ENCODE data around the gene LAS1L.
"Not testable (repeated sequence)": the region's sequence is repeated elsewhere in the genome, so short reads cannot be mapped to it uniquely, and the experiment has no call there.

LAS1L gene

GRCh38 chrX:65480960-65481359, 53.6 kb downstream of the LAS1L start:
- no peak overlapping the region for H3K9ac ChIP-seq (ENCODE audit: low read length)
- no peak overlapping the region for H2AFZ ChIP-seq (ENCODE audit: low read length)
- no peak overlapping the region for H3K4me3 ChIP-seq (ENCODE audit: low read length)
- H3K27me3 ChIP-seq (replicated peaks; ENCODE audit: insufficient read depth, low read length), result no peaks in the 10 kb centered on the region
- H3K9me3 ChIP-seq (replicated peaks; ENCODE audit: insufficient read depth, low read length), result no peaks in the 10 kb centered on the region
- no peak for DNase-seq
- no peaks in the 10 kb centered on the region for H3K79me2 ChIP-seq (ENCODE audit: low read length)
- H3K9me2 ChIP-seq (replicated peaks; ENCODE audit: insufficient read depth, low read length), result no peaks in the 10 kb centered on the region
- TF ChIP-seq EZH2phosphoT487 (IDR thresholded peaks at IDR 0.05; ENCODE audit: low read length), result no peak
- TF ChIP-seq CTCF (IDR thresholded peaks at IDR 0.05; ENCODE audit: low read length), result no peak
- TF ChIP-seq EZH2 (optimal IDR thresholded peaks at IDR 0.05; ENCODE audit: low read depth, low read length), result no peak
- no peak overlapping the region for H3K4me2 ChIP-seq (ENCODE audit: low read depth, low read length)
- no peaks in the 10 kb centered on the region for H3K36me3 ChIP-seq (replicated peaks; ENCODE audit: insufficient read depth, low read length)
- H4K20me1 ChIP-seq (ENCODE audit: insufficient read depth, low read length), result no peaks in the 10 kb centered on the region
- 0 out of 2 replicates have a peak, but pooled peaks cover 4% of the 10 kb centered on the region for H3K4me1 ChIP-seq (ENCODE audit: low read length)
- H3F3A ChIP-seq (ENCODE audit: insufficient read depth, low read length), result no peaks in the 10 kb centered on the region
- H3K27ac ChIP-seq (ENCODE audit: low read length), result no peak overlapping the region

- H4K20me1 ChIP-seq (ENCODE audit: insufficient read depth, low read length); H3K4me2 ChIP-seq (ENCODE audit: low read depth, low read length); H3K79me2 ChIP-seq (ENCODE audit: low read length); H3K27me3 ChIP-seq (replicated peaks; ENCODE audit: insufficient read depth, low read length); H3K4me1 ChIP-seq (ENCODE audit: low read length); H2AFZ ChIP-seq (ENCODE audit: low read length); H3K9me2 ChIP-seq (replicated peaks; ENCODE audit: insufficient read depth, low read length); H3K36me3 ChIP-seq (replicated peaks; ENCODE audit: insufficient read depth, low read length); H3K9me3 ChIP-seq (replicated peaks; ENCODE audit: insufficient read depth, low read length); H3K27ac ChIP-seq (ENCODE audit: low read length); H3K4me3 ChIP-seq (ENCODE audit: low read length); DNase-seq; H3F3A ChIP-seq (ENCODE audit: insufficient read depth, low read length); H3K9ac ChIP-seq (ENCODE audit: low read length): not testable (repeated sequence)
These were observed 55.5 kb downstream of the LAS1L start for GRCh38 chrX:65479102-65479501.

GRCh38 chrX:65476564-65476963, 58.0 kb downstream of the LAS1L start:
- Histone ChIP-seq H3K36me3 (replicated peaks; ENCODE audit: insufficient read depth, low read length) (no peaks in the 10 kb centered on the region), H3K4me2 (ENCODE audit: low read depth, low read length) (no peak overlapping the region), H3K9ac (ENCODE audit: low read length) (no peak overlapping the region), H3K9me2 (replicated peaks; ENCODE audit: insufficient read depth, low read length) (no peaks in the 10 kb centered on the region), H3K27me3 (replicated peaks; ENCODE audit: insufficient read depth, low read length) (no peaks in the 10 kb centered on the region), H3F3A (ENCODE audit: insufficient read depth, low read length) (no peaks in the 10 kb centered on the region), H3K4me1 (ENCODE audit: low read length) (peaks cover 8% of the 10 kb centered on the region; the same call in 1 of the 2 replicates), H4K20me1 (ENCODE audit: insufficient read depth, low read length) (no peaks in the 10 kb centered on the region), H3K9me3 (replicated peaks; ENCODE audit: insufficient read depth, low read length) (no peaks in the 10 kb centered on the region), H3K27ac (ENCODE audit: low read length) (no peak overlapping the region), H3K4me3 (ENCODE audit: low read length) (no peak overlapping the region), H3K79me2 (ENCODE audit: low read length) (no peaks in the 10 kb centered on the region), H2AFZ (ENCODE audit: low read length) (no peak overlapping the region)
- no peak for TF ChIP-seq CTCF (IDR thresholded peaks at IDR 0.05; ENCODE audit: low read length)
- no peak for TF ChIP-seq EZH2phosphoT487 (IDR thresholded peaks at IDR 0.05; ENCODE audit: low read length)
- TF ChIP-seq EZH2 (optimal IDR thresholded peaks at IDR 0.05; ENCODE audit: low read depth, low read length), result no peak
- peak; percentile 51 for DNase-seq

- no peak for DNase-seq
- Histone ChIP-seq H3K9ac (ENCODE audit: low read length) (no peak overlapping the region), H4K20me1 (ENCODE audit: insufficient read depth, low read length) (no peaks in the 10 kb centered on the region), H3K4me2 (ENCODE audit: low read depth, low read length) (no peak overlapping the region), H2AFZ (ENCODE audit: low read length) (no peak overlapping the region), H3K79me2 (ENCODE audit: low read length) (no peaks in the 10 kb centered on the region), H3K27ac (ENCODE audit: low read length) (no peak overlapping the region), H3F3A (ENCODE audit: insufficient read depth, low read length) (no peaks in the 10 kb centered on the region), H3K4me3 (ENCODE audit: low read length) (no peak overlapping the region), H3K27me3 (replicated peaks; ENCODE audit: insufficient read depth, low read length) (no peaks in the 10 kb centered on the region), H3K36me3 (replicated peaks; ENCODE audit: insufficient read depth, low read length) (no peaks in the 10 kb centered on the region), H3K9me2 (replicated peaks; ENCODE audit: insufficient read depth, low read length) (no peaks in the 10 kb centered on the region), H3K4me1 (ENCODE audit: low read length) (no peaks in the 10 kb centered on the region), H3K9me3 (replicated peaks; ENCODE audit: insufficient read depth, low read length) (no peaks in the 10 kb centered on the region)
- TF ChIP-seq CTCF (IDR thresholded peaks at IDR 0.05; ENCODE audit: low read length) (no peak), EZH2phosphoT487 (IDR thresholded peaks at IDR 0.05; ENCODE audit: low read length) (no peak), EZH2 (optimal IDR thresholded peaks at IDR 0.05; ENCODE audit: low read depth, low read length) (no peak)
These were observed 71.0 kb downstream of the LAS1L start for GRCh38 chrX:65463550-65463949.
